Mucosa of descending colon (tissue), 3 donors: ENCODE data around the gene NCAPG2. TPM values are rescaled to one million over a fixed set of nuclear protein-coding genes. Genes with fewer than 3 reads are reported as not detected.
A peak's percentile ranks its signal among the peaks of the same experiment; 100 is the strongest.

Experiments used
- ATAC-seq: fragments of 200-7000 bp; cut with Tn5 transposase; one replicate; pipeline ENCODE4 v1.9.1; 2020; ENCODE audit warnings: mild to moderate bottlenecking, moderate library complexity
- DNase-seq, 3 donors: peaks; one replicate each; pipeline ENCODE4 v3.0.0-alpha.2; 2020
- H3K36me3 ChIP-seq: fragments of 200-600 bp; one replicate; pipeline ENCODE4 v1.8.0; 2021; ENCODE audit warnings: low read depth, mild to moderate bottlenecking
- H3K4me1 ChIP-seq: fragments of 200-600 bp; one replicate; pipeline ENCODE4 v1.8.0; 2021; ENCODE audit warnings: low read depth, mild to moderate bottlenecking
- H3K4me3 ChIP-seq: fragments of 200-600 bp; one replicate; pipeline ENCODE4 v1.8.0; 2021; ENCODE audit warnings: mild to moderate bottlenecking
- H3K9me3 ChIP-seq: fragments of 200-600 bp; one replicate; pipeline ENCODE4 v1.8.0; 2021; ENCODE audit warnings: mild to moderate bottlenecking
- intact Hi-C, 2 donors: fragments of 100-400 bp; cut with DNase I in 1 of 2; cut with micrococcal nuclease in 1 of 2; formaldehyde crosslinking; loops; one replicate each; pipeline versions ENCODE4 v1.11.0 to v1.11.1; 2022; cut with DNase I, micrococcal nuclease
- total RNA-seq, 3 donors: library from RNA; stranded (reverse); fragmentation: NEBNext Ultra II Directional in 2 of 3; extraction: Animal tissue kit (Norgen Biotek cat#: 25700) in 2 of 3; gene quantifications; one replicate each; pipeline versions ENCODE4 v1.2.1 to v1.2.4, GENCODE V29; 2021 to 2023
- TF ChIP-seq, protein P1 (sequence below): fragments of 200-600 bp; IDR thresholded peaks from one replicate; pipeline ENCODE4 v1.8.0; 2022; ENCODE audit warnings: antibody characterized with exemption, mild to moderate bottlenecking
- donor health status: DM: no; HTN: no; CAD: no; lungs with moderate emphysema.
- donor health status: DM: no; HTN: no; CAD: no.
- donor health status: DM: no; HTN: yes; CAD: no.

Gene NCAPG2
- total RNA-seq, 3 donors from 2014 or later: 8.1 to 25.0 (median 8.9) TPM

- intact Hi-C loops: no loop called here
- ATAC-seq: no peak
These were observed 38.2 kb downstream of the NCAPG2 start for GRCh38 chr7:158666401-158666800.

DNA sequence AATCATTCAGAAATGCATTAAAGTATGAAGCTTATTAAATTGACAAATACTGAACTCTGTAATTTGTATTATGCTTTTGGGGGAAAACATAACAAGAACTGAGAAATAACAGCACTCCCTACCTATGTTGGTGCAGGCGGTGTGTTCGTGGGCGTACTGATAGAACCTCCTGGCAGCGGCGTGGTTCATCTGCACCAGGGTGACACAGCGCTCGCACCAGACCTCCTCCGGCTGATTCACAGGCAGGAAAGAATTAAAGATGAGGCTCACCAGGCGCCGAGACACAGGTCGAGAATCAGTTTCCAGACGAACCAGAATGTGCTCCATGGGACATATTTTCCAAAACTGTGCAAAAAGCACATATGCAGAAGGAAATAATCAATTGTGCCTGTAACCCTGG lies 40.2 kb downstream of the NCAPG2 start:
- TF ChIP-seq, protein P1, sequence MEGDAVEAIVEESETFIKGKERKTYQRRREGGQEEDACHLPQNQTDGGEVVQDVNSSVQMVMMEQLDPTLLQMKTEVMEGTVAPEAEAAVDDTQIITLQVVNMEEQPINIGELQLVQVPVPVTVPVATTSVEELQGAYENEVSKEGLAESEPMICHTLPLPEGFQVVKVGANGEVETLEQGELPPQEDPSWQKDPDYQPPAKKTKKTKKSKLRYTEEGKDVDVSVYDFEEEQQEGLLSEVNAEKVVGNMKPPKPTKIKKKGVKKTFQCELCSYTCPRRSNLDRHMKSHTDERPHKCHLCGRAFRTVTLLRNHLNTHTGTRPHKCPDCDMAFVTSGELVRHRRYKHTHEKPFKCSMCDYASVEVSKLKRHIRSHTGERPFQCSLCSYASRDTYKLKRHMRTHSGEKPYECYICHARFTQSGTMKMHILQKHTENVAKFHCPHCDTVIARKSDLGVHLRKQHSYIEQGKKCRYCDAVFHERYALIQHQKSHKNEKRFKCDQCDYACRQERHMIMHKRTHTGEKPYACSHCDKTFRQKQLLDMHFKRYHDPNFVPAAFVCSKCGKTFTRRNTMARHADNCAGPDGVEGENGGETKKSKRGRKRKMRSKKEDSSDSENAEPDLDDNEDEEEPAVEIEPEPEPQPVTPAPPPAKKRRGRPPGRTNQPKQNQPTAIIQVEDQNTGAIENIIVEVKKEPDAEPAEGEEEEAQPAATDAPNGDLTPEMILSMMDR: no peak
- ATAC-seq: no peak
- intact Hi-C loops: no loop called here

More at GRCh38 chr7:158666401-158666800, 38.2 kb downstream of the NCAPG2 start:
- H3K9me3 ChIP-seq: no peaks in the 10 kb centered on the region
- no peak overlapping the region for H3K4me3 ChIP-seq
- TF ChIP-seq, protein P1: no peak
- DNase-seq: no peak
- no peaks in the 10 kb centered on the region for H3K36me3 ChIP-seq
- H3K4me1 ChIP-seq: no peaks in the 10 kb centered on the region

GRCh38 chr7:158663428-158663741 lies 41.2 kb downstream of the NCAPG2 start:
- ATAC-seq: no peak
- intact Hi-C loops: no loop called here

More for the DNA sequence above, 40.2 kb downstream of the NCAPG2 start:
- DNase-seq: no peak
- Histone ChIP-seq H3K4me1 (no peaks in the 10 kb centered on the region), H3K4me3 (no peak overlapping the region), H3K36me3 (no peaks in the 10 kb centered on the region), H3K9me3 (no peaks in the 10 kb centered on the region)

GRCh38 chr7:158662610-158663427 lies 41.8 kb downstream of the NCAPG2 start:
- ATAC-seq: peak; percentile 22
- TF ChIP-seq, protein P1: no peak
- DNase-seq: no peak
- Histone ChIP-seq H3K4me1 (no peaks in the 10 kb centered on the region), H3K36me3 (no peaks in the 10 kb centered on the region), H3K4me3 (no peak overlapping the region), H3K9me3 (no peaks in the 10 kb centered on the region)
- intact Hi-C loops: no loop called here

More at GRCh38 chr7:158663428-158663741, 41.2 kb downstream of the NCAPG2 start:
- no peaks in the 10 kb centered on the region for H3K9me3 ChIP-seq
- H3K4me1 ChIP-seq: no peaks in the 10 kb centered on the region
- TF ChIP-seq, protein P1: no peak
- H3K36me3 ChIP-seq: no peaks in the 10 kb centered on the region
- H3K4me3 ChIP-seq: no peak overlapping the region
- DNase-seq: no peak

DNA sequence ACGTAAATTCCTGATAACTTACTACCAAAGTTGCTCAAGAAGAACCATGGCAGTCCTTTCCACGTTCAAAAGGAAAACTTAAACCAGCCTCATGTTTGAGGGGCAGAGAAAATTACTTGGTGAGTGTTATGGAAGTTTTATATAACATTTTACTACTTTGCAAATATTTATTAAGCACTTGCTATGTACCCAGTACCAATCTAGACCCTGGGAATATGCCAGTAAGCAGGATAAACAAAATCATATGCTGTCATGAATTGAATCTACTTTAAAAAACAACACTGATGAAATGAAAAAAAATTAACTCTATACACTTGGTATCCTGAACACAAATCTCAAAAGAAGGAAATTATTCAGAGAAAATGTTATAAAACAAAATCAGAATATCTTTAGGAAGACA lies 46.1 kb downstream of the NCAPG2 start:
- TF ChIP-seq, protein P1: no peak
- ATAC-seq: no peak
- no peaks in the 10 kb centered on the region for H3K9me3 ChIP-seq
- intact Hi-C loops: no loop called here
- H3K36me3 ChIP-seq: no peaks in the 10 kb centered on the region
- DNase-seq: no peak
- H3K4me3 ChIP-seq: no peak overlapping the region
- no peaks in the 10 kb centered on the region for H3K4me1 ChIP-seq
